GM12878 (cell line): ENCODE measurements around the gene RAP1GAP. TPM values are rescaled to one million over a fixed set of nuclear protein-coding genes. Genes with fewer than 3 reads are reported as not detected.

Source experiments
- ATAC-seq: fragments of 200-7000 bp; cut with Tn5 transposase; 3 replicates; pipeline ENCODE4 v1.9.1; 2020; ENCODE audit warnings: mild to moderate bottlenecking, moderate library complexity
- BruUV-seq: library from RNA; stranded (reverse); fragments of 400-500 nt; replicated peaks from 2 replicates; lab custom pipeline; 2021; lab: Mats Ljungman, UMichigan
- CTCF ChIA-PET: fragments of 300-600 bp; sonication (Branson Sonifier 250); formaldehyde crosslinking; extraction: SDS; loops from one replicate; lab custom pipeline; 2021; ENCODE audit warnings: inconsistent platforms; lab: Yijun Ruan, JAX
- POLR2A ChIA-PET: fragments of 350-600 bp; formaldehyde crosslinking; extraction: SDS; loops from one replicate; lab custom pipeline; 2021; ENCODE audit warnings: inconsistent platforms; lab: Charles Lee
- RAD21 ChIA-PET: fragments of 300-600 bp; sonication (Branson Sonifier 250); formaldehyde crosslinking; loops from one replicate; lab custom pipeline; 2023; ENCODE audit warnings: antibody characterized with exemption; ENCODE audit not compliant: unreplicated experiment; lab: Charles Lee
- SMC1A ChIA-PET: fragments of 300-600 bp; sonication (Branson Sonifier 250); formaldehyde crosslinking; loops from one replicate; lab custom pipeline; 2023; ENCODE audit not compliant: unreplicated experiment, uncharacterized antibody; lab: Charles Lee
- DNase-seq: peaks from one replicate; pipeline ENCODE4 v3.0.0-alpha.2; 2011; ENCODE audit warnings: low read depth, low spot score
- FAIRE-seq: peaks from 3 replicates; lab custom pipeline; 2011; peaks lifted over from hg19 to GRCh38; lab: Jason Lieb, UNC
- H2AFZ ChIP-seq: 2 replicates; pipeline ENCODE4 v1.6.0; 2011; ENCODE audit warnings: low read depth, low read length, control low read depth; ENCODE audit not compliant: control insufficient read depth
- H3K27ac ChIP-seq: 2 replicates; pipeline ENCODE4 v1.5.1; 2011; ENCODE audit warnings: control low read depth; ENCODE audit not compliant: control insufficient read depth, insufficient read depth
- H3K27me3 ChIP-seq, 2 experiments: replicated peaks in 1 of 2; 2 replicates each; pipeline versions ENCODE4 v1.6.0 to v1.6.1; 2011; ENCODE audit warnings: low read length in 1 of 2; ENCODE audit not compliant: control insufficient read depth in 2 of 2, insufficient read depth in 2 of 2
- H3K36me3 ChIP-seq, 2 experiments: 2 replicates each; pipeline ENCODE4 v1.5.1; 2011; ENCODE audit warnings: low read length in 1 of 2; ENCODE audit not compliant: control insufficient read depth in 2 of 2, insufficient read depth in 2 of 2
- H3K4me1 ChIP-seq: 2 replicates; pipeline ENCODE4 v1.6.1; 2011; ENCODE audit warnings: mild to moderate bottlenecking, low read length, moderate library complexity, mixed read lengths; ENCODE audit not compliant: control insufficient read depth, insufficient read depth
- H3K4me2 ChIP-seq: 2 replicates; pipeline ENCODE4 v1.6.0; 2011; ENCODE audit warnings: control low read depth; ENCODE audit not compliant: control insufficient read depth, insufficient read depth
- H3K4me3 ChIP-seq: fragments of 200-600 bp; sonication (generic); 2 replicates; pipeline ENCODE4 v1.5.1; 2016
- H3K79me2 ChIP-seq: 2 replicates; pipeline ENCODE4 v1.6.0; 2011; ENCODE audit warnings: low read length; ENCODE audit not compliant: control insufficient read depth, insufficient read depth
- H3K9ac ChIP-seq: 2 replicates; pipeline ENCODE4 v1.8.0; 2011; ENCODE audit warnings: low read length, control low read depth, mixed read lengths; ENCODE audit not compliant: control insufficient read depth, insufficient read depth
- H3K9me3 ChIP-seq: replicated peaks from 3 replicates; pipeline ENCODE4 v1.5.1; 2011; ENCODE audit warnings: mild to moderate bottlenecking, low read length; ENCODE audit not compliant: control insufficient read depth, insufficient read depth
- H4K20me1 ChIP-seq: 2 replicates; pipeline ENCODE4 v1.6.0; 2011; ENCODE audit not compliant: control insufficient read depth, insufficient read depth
- BMI1 ChIP-seq: fragments of 450-650 bp; IDR thresholded peaks from 2 replicates; pipeline ENCODE4 v1.6.1; 2016; ENCODE audit warnings: mild to moderate bottlenecking, moderate library complexity, borderline replicate concordance
- IKZF2 ChIP-seq, 2 experiments: fragments of 450-650 bp; IDR thresholded peaks; 2 replicates each; pipeline ENCODE4 v1.6.1; 2017; ENCODE audit warnings: mild to moderate bottlenecking in 2 of 2, moderate library complexity in 2 of 2
- RAD51 ChIP-seq: fragments of 450-650 bp; IDR thresholded peaks from 2 replicates; pipeline ENCODE4 v1.6.1; 2016; ENCODE audit warnings: moderate library complexity, mild to moderate bottlenecking, inconsistent platforms
- RELA ChIP-seq: fragments of 450-650 bp; IDR thresholded peaks from 2 replicates; pipeline ENCODE4 v1.8.0; 2014; ENCODE audit warnings: borderline replicate concordance; ENCODE audit not compliant: partially characterized antibody
- WGBS: methylation state at CpG from one replicate; pipeline ENCODE4 v1.1.6; 2016; ENCODE audit warnings: low lambda C conversion rate; ENCODE audit not compliant: insufficient replicate concordance, insufficient coverage; ENCODE audit errors: missing lambda C conversion rate; 5-methylcytosine and 5-hydroxymethylcytosine counted together
- in situ Hi-C: fragments of 300-500 bp; cut with MboI; formaldehyde crosslinking; loops from 9 replicates; pipeline ENCODE4 v1.14.3; 2018; ENCODE audit warnings: mixed read lengths
- intact Hi-C: fragments of 100-400 bp; cut with micrococcal nuclease; formaldehyde crosslinking; loops from one replicate; pipeline ENCODE4 v1.14.2; 2022; ENCODE audit not compliant: unreplicated experiment
- polyA plus RNA-seq, 11 experiments: library from polyadenylated mRNA; depleted of rRNA in 4 of 11; unstranded in 6 of 11; stranded (reverse) in 5 of 11; fragments of >200 nt; fragmentation: Nextera tagmentation in 4 of 11; fragmentation: Illumina TruSeq in 1 of 11; extraction: Ambion mirVana in 4 of 11; extraction: Trizol in 1 of 11; gene quantifications; 1 replicate in 1 of 11; 2 replicates in 10 of 11; pipeline versions ENCODE4 v1.2.1 to v1.2.3, GENCODE V29; 2011 to 2016; ENCODE audit warnings: inconsistent platforms in 2 of 11, missing spikeins in 2 of 11, low read depth in 1 of 11
- total RNA-seq, 4 experiments: library from RNA; depleted of rRNA in 3 of 4; stranded (reverse); fragments of >200 nt in 3 of 4; fragmentation: Illumina TruSeq in 1 of 4; extraction: Trizol in 1 of 4; gene quantifications; 2 replicates each; pipeline versions ENCODE4 v1.2.1 to v1.2.3, GENCODE V29; 2013 to 2021

The RAP1GAP gene
- total and polyA plus RNA-seq, 10 of the 15 experiments (the other 5 are each of a cell fraction or from before 2014, with no cell fraction given): 0.04 to 0.96 (median 0.09) TPM; not detected in 3

DNA sequence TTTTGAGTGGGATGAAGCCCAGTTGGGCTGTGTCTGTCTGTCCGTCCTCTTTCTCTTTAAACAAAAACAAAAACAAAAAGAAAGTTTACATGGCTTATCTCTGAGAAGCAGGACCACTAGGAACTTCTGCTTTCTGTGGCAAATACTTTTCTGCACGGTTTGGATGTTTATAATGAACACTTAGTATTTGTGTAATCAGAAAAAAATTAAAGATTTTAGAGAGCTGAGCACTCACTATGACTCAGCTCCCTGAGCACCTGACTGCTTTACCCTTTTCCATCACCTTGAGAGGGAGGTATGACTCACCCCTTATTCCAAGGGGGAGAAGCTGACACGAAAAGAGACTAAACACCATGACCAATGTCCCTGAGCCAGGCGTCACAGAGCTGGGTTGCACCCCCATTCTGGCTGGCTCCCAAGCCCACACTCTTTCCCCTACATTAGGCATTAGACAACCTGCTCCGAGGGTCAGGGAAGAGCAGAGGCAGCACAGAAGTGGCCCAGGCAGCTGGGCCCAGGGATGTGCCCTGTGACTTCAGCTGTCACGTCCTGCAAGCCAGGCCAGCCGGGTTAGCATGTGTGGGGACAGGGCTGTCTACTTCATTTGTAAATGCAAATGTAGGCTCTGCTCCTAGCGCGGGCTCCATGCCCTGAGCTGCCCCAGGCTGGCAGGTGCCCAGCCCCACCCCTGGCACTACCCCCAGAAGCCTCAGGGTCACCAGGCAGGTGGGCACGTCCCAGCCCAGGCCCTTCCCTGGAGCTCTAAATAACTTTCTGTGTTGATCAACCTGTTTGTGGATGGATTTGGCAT is 30.4 kb downstream of the RAP1GAP start:
- Histone ChIP-seq H3K4me3 (no peak overlapping the region), H3K4me2 (no peak overlapping the region), H3K27me3 (peaks cover 0 to 1% of the 10 kb centered on the region in 2 experiments; a peak in 1 of 4 replicates), H2AFZ (no peak overlapping the region), H3K4me1 (no peaks in the 10 kb centered on the region), H3K27ac (no peak overlapping the region), H3K9ac (no peak overlapping the region), H3K36me3 (no peaks in the 10 kb centered on the region), H3K9me3 (no peaks in the 10 kb centered on the region), H3K79me2 (no peaks in the 10 kb centered on the region), H4K20me1 (no peaks in the 10 kb centered on the region)
- DNase-seq (no peak), ATAC-seq (no peak), FAIRE-seq (no peak)
- WGBS: 0% methylated on average over 10 of the region's 10 CpGs
- in situ Hi-C loops: no loop called here
- intact Hi-C loops: no loop called here
- ChIA-PET RAD21 (interaction anchor here (0.6 kb wide), 1 partner anchor 1198 kb away, joined by 3 read pairs; no protein-coding TSS in a partner anchor), POLR2A (no interaction called here), SMC1A (no interaction called here), CTCF (no interaction called here)
- BruUV-seq: no TSS peak
- no peak for TF ChIP-seq BMI1
- TF ChIP-seq IKZF2 (IDR thresholded peaks at IDR 0.05): 0 out of 4 replicates have a peak, but pooled peaks of 1 of the 2 experiments have one; percentile 13

GRCh38 chr1:21637514-21637913 is 31.6 kb downstream of the RAP1GAP start:
- 64% methylated on average over 6 of the region's 6 CpGs for WGBS
- no peak for DNase-seq
- no peaks in the 10 kb centered on the region for H3K36me3 ChIP-seq
- H3K4me2 ChIP-seq: no peak overlapping the region
- in situ Hi-C loops: no loop called here
- H3K4me3 ChIP-seq: no peak overlapping the region
- ChIA-PET RAD21 (interaction anchor here (0.6 kb wide), 1 partner anchor 1196 kb away, joined by 3 read pairs; no protein-coding TSS in a partner anchor), CTCF (no interaction called here)
- intact Hi-C loops: no loop called here
- no peaks in the 10 kb centered on the region for H3K4me1 ChIP-seq
- no peak for FAIRE-seq
- H3K79me2 ChIP-seq: no peaks in the 10 kb centered on the region
- H3K27me3 ChIP-seq: peaks cover 0 to 1% of the 10 kb centered on the region in 2 experiments; a peak in 1 of 4 replicates
- no peaks in the 10 kb centered on the region for H3K9me3 ChIP-seq
- H3K9ac ChIP-seq: no peak overlapping the region
- TF ChIP-seq RAD51 (no peak), RELA (no peak)
- TF ChIP-seq, all 136 proteins: peak for 0
- Histone ChIP-seq H2AFZ (no peak overlapping the region), H4K20me1 (no peaks in the 10 kb centered on the region), H3K27ac (no peak overlapping the region)
- POLR2A ChIA-PET: no interaction called here
- SMC1A ChIA-PET: no interaction called here
- no TSS peak for BruUV-seq
- ATAC-seq: no peak
